Measurements from ENCODE around the gene SYTL2. TPM values are rescaled to one million over a fixed set of nuclear protein-coding genes. Genes with fewer than 3 reads are reported as not detected.

Gene SYTL2
- total RNA-seq, 1 experiment from 2014 or later: 5.2 TPM

DNA sequence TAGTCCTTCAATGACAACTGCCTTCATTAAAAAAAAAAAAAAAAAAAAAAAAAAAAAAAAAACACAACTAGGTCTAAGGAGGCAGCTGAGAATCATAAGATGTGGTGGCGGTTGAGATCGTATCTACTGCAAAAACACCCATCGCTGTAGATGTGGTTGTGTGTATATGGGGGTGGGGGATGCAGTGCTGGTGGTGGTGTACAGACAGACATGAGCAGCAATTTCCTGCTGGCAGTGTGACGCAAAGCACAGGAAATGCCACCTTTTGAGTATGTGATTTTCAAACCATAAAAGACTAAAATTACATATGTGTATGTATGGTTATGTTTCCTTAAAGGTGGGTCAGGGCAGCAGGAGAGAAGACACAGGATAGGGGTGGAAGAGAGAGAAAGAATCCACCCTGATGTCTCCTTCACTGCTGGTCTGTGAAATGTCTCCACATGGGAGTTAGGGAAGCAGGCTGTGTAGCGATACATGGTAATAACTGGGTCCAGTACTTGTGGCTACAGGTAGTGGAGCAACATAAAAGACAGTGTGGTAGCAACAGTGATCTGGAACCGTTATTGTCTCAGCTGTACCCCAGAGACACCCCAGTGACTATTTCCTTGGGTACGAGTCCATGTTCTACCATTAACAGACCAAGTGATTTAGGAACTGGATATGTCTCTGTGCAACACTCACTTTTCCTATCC is 57.9 kb downstream of the SYTL2 start:
- Histone ChIP-seq H3K4me2 (ENCODE audit: insufficient read depth, insufficient read length, low read length) (no peak overlapping the region), H3K79me1 (ENCODE audit: insufficient read depth, low read depth, low read length, poor library complexity, severe bottlenecking) (no peaks in the 10 kb centered on the region), H2BK20ac (ENCODE audit: low read depth, low read length, poor library complexity, severe bottlenecking) (no peak overlapping the region), H3K23ac (ENCODE audit: insufficient read length, low read depth, low read length) (no peak overlapping the region), H3K18ac (ENCODE audit: insufficient read length, low read depth, low read length) (no peak overlapping the region), H2BK12ac (ENCODE audit: insufficient read length, low read depth, low read length) (no peak overlapping the region), H2BK5ac (ENCODE audit: insufficient read length, low read length) (no peak overlapping the region), H2BK120ac (ENCODE audit: low read depth, low read length, poor library complexity, severe bottlenecking) (no peak overlapping the region), H4K20me1 (ENCODE audit: control insufficient read depth, insufficient read depth, insufficient read length) (no peaks in the 10 kb centered on the region), H3K4ac (ENCODE audit: low read depth, low read length) (no peak overlapping the region), H4K8ac (replicated peaks; ENCODE audit: insufficient read length, low read depth, low read length) (no peak overlapping the region), H4K5ac (ENCODE audit: insufficient read length, low read depth, low read length) (no peak overlapping the region), H3K56ac (ENCODE audit: insufficient read length, low read depth, low read length) (no peak overlapping the region), H3K27me3 (ENCODE audit: insufficient read depth, low read length) (no peaks in the 10 kb centered on the region), H3K4me1 (ENCODE audit: insufficient read depth, low read length) (peaks cover 13% of the 10 kb centered on the region), H3K9me3 (ENCODE audit: control insufficient read depth, low read depth, low read length) (no peaks in the 10 kb centered on the region), H2AK5ac (ENCODE audit: insufficient read length, low read length) (no peak overlapping the region), H2AFZ (ENCODE audit: low read length) (no peak overlapping the region), H3K27ac (ENCODE audit: insufficient read length, low read depth, low read length) (no peak overlapping the region), H2BK15ac (ENCODE audit: low read depth, low read length) (no peak overlapping the region), H3K14ac (ENCODE audit: insufficient read depth, low read length) (no peak overlapping the region), H3K23me2 (ENCODE audit: insufficient read length, low read depth, low read length, poor library complexity, severe bottlenecking) (no peaks in the 10 kb centered on the region), H3K9ac (ENCODE audit: extremely low read depth, insufficient read length, low read length) (no peak overlapping the region), H3T11ph (ENCODE audit: low read length) (no peak overlapping the region), H3K79me2 (ENCODE audit: insufficient read depth, low read length) (no peaks in the 10 kb centered on the region), H4K91ac (ENCODE audit: insufficient read length, low read depth, low read length) (no peak overlapping the region)
- H3K27me3 Mint-ChIP-seq (ENCODE audit: low read depth): peaks cover 2% of the 10 kb centered on the region; the same call in 1 of the 2 replicates
- no peak for DNase-seq
- H3K27ac Mint-ChIP-seq: no peak overlapping the region; a peak in 1 of 7 replicates
- H3K4me1 Mint-ChIP-seq: peaks cover 31 to 42% of the 10 kb centered on the region in 2 experiments
- 0 out of 7 replicates have a peak, but pooled peaks cover 0 to 1% (median 0%) of the 10 kb centered on the region in 3 experiments for H3K36me3 Mint-ChIP-seq (ENCODE audit: insufficient read depth in 1 of 3, low read depth in 3 of 3)
- H3K4me3 Mint-ChIP-seq: no peak overlapping the region
- TF ChIP-seq, protein P1, sequence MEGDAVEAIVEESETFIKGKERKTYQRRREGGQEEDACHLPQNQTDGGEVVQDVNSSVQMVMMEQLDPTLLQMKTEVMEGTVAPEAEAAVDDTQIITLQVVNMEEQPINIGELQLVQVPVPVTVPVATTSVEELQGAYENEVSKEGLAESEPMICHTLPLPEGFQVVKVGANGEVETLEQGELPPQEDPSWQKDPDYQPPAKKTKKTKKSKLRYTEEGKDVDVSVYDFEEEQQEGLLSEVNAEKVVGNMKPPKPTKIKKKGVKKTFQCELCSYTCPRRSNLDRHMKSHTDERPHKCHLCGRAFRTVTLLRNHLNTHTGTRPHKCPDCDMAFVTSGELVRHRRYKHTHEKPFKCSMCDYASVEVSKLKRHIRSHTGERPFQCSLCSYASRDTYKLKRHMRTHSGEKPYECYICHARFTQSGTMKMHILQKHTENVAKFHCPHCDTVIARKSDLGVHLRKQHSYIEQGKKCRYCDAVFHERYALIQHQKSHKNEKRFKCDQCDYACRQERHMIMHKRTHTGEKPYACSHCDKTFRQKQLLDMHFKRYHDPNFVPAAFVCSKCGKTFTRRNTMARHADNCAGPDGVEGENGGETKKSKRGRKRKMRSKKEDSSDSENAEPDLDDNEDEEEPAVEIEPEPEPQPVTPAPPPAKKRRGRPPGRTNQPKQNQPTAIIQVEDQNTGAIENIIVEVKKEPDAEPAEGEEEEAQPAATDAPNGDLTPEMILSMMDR (conservative IDR thresholded peaks at IDR 0.05): no peak
- H3K9me3 Mint-ChIP-seq: no peaks in the 10 kb centered on the region
- WGBS (ENCODE audit: extremely low coverage, insufficient read length, low lambda C conversion rate): no CpG with 5 or more reads among the region's 7 CpGs
